Measurements from ENCODE around the gene NDUFAF8.
A peak's percentile ranks its signal among the peaks of the same experiment; 100 is the strongest.

NDUFAF8 gene

GRCh38 chr17:81241648-81242420 is 2.7 kb downstream of the NDUFAF8 start (continued):
- TF ChIP-seq CTCF (tag by site-specific recombination; IDR thresholded peaks at IDR 0.05) (peak; percentile 84), ZFP37 (tag by site-specific recombination; IDR thresholded peaks at IDR 0.05) (no peak), ZNF184 (tag by site-specific recombination; IDR thresholded peaks at IDR 0.05) (no peak), SCRT2 (tag by site-specific recombination; IDR thresholded peaks at IDR 0.05) (peak; percentile 100), ZNF777 (tag by site-specific recombination; IDR thresholded peaks at IDR 0.05; ENCODE audit: borderline replicate concordance) (no peak)

GRCh38 chr17:81242421-81243332 is 3.6 kb downstream of the NDUFAF8 start:
- POLR2A ChIA-PET: interaction anchor here (0.6 to 1.8 kb wide), 2 partner anchors 16 to 20 kb away, joined by 3 to 6 read pairs; partner anchors contain the start of gene CEP131
- Histone ChIP-seq H3K4me3 (ENCODE audit: low read depth, low read length) (no peak overlapping the region), H3K4me1 (ENCODE audit: control insufficient read depth, insufficient read depth, low read length) (no peaks in the 10 kb centered on the region; the same call in 1 of the 2 replicates), H3K9me3 (ENCODE audit: control insufficient read depth, insufficient read depth, low read depth, low read length) (no peaks in the 10 kb centered on the region), H3K36me3 (ENCODE audit: control insufficient read depth in 2 of 2, insufficient read depth in 1 of 2, low read length in 2 of 2) (peaks cover 0 to 38% of the 10 kb centered on the region in 2 experiments; a peak in 2 of 3 replicates), H3K27ac (ENCODE audit: extremely low read depth, low read depth, low read length) (no peak overlapping the region)
- CTCF ChIA-PET: interaction anchor here (0.6 to 5.2 kb wide), 8 partner anchors 11 to 254 kb away, joined by 3 to 42 read pairs (median 4); no protein-coding TSS in a partner anchor
- peak; percentile 80 for TF ChIP-seq REST (tag by site-specific recombination; IDR thresholded peaks at IDR 0.05)
- TF ChIP-seq KLF7 (tag by site-specific recombination; IDR thresholded peaks at IDR 0.05; ENCODE audit: borderline replicate concordance): no peak

- no peak overlapping the region for H3K27ac ChIP-seq (ENCODE audit: extremely low read depth, low read depth, low read length)
- H3K36me3 ChIP-seq (ENCODE audit: control insufficient read depth in 2 of 2, insufficient read depth in 1 of 2, low read length in 2 of 2): peaks cover 0 to 38% of the 10 kb centered on the region in 2 experiments; a peak in 2 of 3 replicates
- no peak for TF ChIP-seq SCRT2 (tag by site-specific recombination; IDR thresholded peaks at IDR 0.05)
- TF ChIP-seq ZNF624 (tag by site-specific recombination; IDR thresholded peaks at IDR 0.05): no peak
- TF ChIP-seq ZNF302 (tag by site-specific recombination; IDR thresholded peaks at IDR 0.05; ENCODE audit: low read depth): no peak
- TF ChIP-seq ZNF549 (tag by site-specific recombination; IDR thresholded peaks at IDR 0.05): no peak
- no peak for TF ChIP-seq ZNF785 (tag by site-specific recombination; IDR thresholded peaks at IDR 0.05)
- H3K4me3 ChIP-seq (ENCODE audit: low read depth, low read length): no peak overlapping the region
- H3K9me3 ChIP-seq (ENCODE audit: control insufficient read depth, insufficient read depth, low read depth, low read length): no peaks in the 10 kb centered on the region
- POLR2A ChIA-PET: interaction anchor here (1.2 kb wide), 1 partner anchor 20 kb away, joined by 4 read pairs; the partner anchor contains the start of gene CEP131
- CTCF ChIA-PET: interaction anchor here (5.2 kb wide), 1 partner anchor 101 kb away, joined by 42 read pairs; no protein-coding TSS in a partner anchor
- no peaks in the 10 kb centered on the region; the same call in 1 of the 2 replicates for H3K4me1 ChIP-seq (ENCODE audit: control insufficient read depth, insufficient read depth, low read length)
These were observed 4.2 kb downstream of the NDUFAF8 start for GRCh38 chr17:81243333-81243664.

All from HEK293 (cell line).